ENCODE data around the gene SOWAHA. TPM values are rescaled to one million over a fixed set of nuclear protein-coding genes. Genes with fewer than 3 reads are reported as not detected.
A peak's percentile ranks its signal among the peaks of the same experiment; 100 is the strongest.
"Not testable (repeated sequence)": the region's sequence is repeated elsewhere in the genome, so short reads cannot be mapped to it uniquely, and the experiment has no call there.

The SOWAHA gene
- total RNA-seq, 1 experiment from 2014 or later = 0.21 TPM

GRCh38 chr5:132853790-132854189 is 40.7 kb downstream of the SOWAHA start:
- DNase-seq = no peak
- H3K4me3 ChIP-seq (ENCODE audit: insufficient read depth, low read depth, low read length) = no peak overlapping the region
- no peaks in the 10 kb centered on the region for H3K27me3 ChIP-seq (ENCODE audit: control insufficient read depth, insufficient read depth, low read length)
- H3K36me3 ChIP-seq (replicated peaks; ENCODE audit: control insufficient read depth, insufficient read depth, low read length) = no peaks in the 10 kb centered on the region

GRCh38 chr5:132854301-132854700 is 41.2 kb downstream of the SOWAHA start:
- no peak overlapping the region for H3K4me3 ChIP-seq (ENCODE audit: insufficient read depth, low read depth, low read length)
- no peaks in the 10 kb centered on the region for H3K36me3 ChIP-seq (replicated peaks; ENCODE audit: control insufficient read depth, insufficient read depth, low read length)
- no peaks in the 10 kb centered on the region for H3K27me3 ChIP-seq (ENCODE audit: control insufficient read depth, insufficient read depth, low read length)
- DNase-seq = no peak

GRCh38 chr5:132854992-132855391 is 41.9 kb downstream of the SOWAHA start:
- H3K4me3 ChIP-seq (ENCODE audit: insufficient read depth, low read depth, low read length); DNase-seq; H3K36me3 ChIP-seq (replicated peaks; ENCODE audit: control insufficient read depth, insufficient read depth, low read length); H3K27me3 ChIP-seq (ENCODE audit: control insufficient read depth, insufficient read depth, low read length): not testable (repeated sequence)

- Histone ChIP-seq H3K27me3 (ENCODE audit: control insufficient read depth, insufficient read depth, low read length) (no peaks in the 10 kb centered on the region), H3K4me3 (ENCODE audit: insufficient read depth, low read depth, low read length) (no peak overlapping the region), H3K36me3 (replicated peaks; ENCODE audit: control insufficient read depth, insufficient read depth, low read length) (no peaks in the 10 kb centered on the region)
- no peak for DNase-seq
Observed at GRCh38 chr5:132856011-132856410, 42.9 kb downstream of the SOWAHA start.

GRCh38 chr5:132859889-132860437 is 46.9 kb downstream of the SOWAHA start:
- no peaks in the 10 kb centered on the region; the same call in 1 of the 2 replicates for H3K27me3 ChIP-seq (ENCODE audit: control insufficient read depth, insufficient read depth, low read length)
- no peaks in the 10 kb centered on the region for H3K36me3 ChIP-seq (replicated peaks; ENCODE audit: control insufficient read depth, insufficient read depth, low read length)
- no peak for DNase-seq
- no peak overlapping the region for H3K4me3 ChIP-seq (ENCODE audit: insufficient read depth, low read depth, low read length)

GRCh38 chr5:132860742-132861141 is 47.6 kb downstream of the SOWAHA start:
- Histone ChIP-seq H3K27me3 (ENCODE audit: control insufficient read depth, insufficient read depth, low read length) (no peaks in the 10 kb centered on the region; the same call in 1 of the 2 replicates), H3K4me3 (ENCODE audit: insufficient read depth, low read depth, low read length) (no peak overlapping the region), H3K36me3 (replicated peaks; ENCODE audit: control insufficient read depth, insufficient read depth, low read length) (no peaks in the 10 kb centered on the region)
- DNase-seq = no peak

- Histone ChIP-seq H3K36me3 (replicated peaks; ENCODE audit: control insufficient read depth, insufficient read depth, low read length) (peaks cover 8% of the 10 kb centered on the region), H3K4me3 (ENCODE audit: insufficient read depth, low read depth, low read length) (peak overlapping the region; percentile 95), H3K27me3 (ENCODE audit: control insufficient read depth, insufficient read depth, low read length) (no peaks in the 10 kb centered on the region; the same call in 1 of the 2 replicates)
- no peak for DNase-seq
Observed at GRCh38 chr5:132865668-132866341, 52.7 kb downstream of the SOWAHA start.

Other genes with a start within 250 kb of the SOWAHA start
- gene IL13, start 155.1 kb upstream of the SOWAHA start, total RNA-seq (2014; rRNA removed; shearing (Covaris generic)) = not detected in 2 replicates
- not detected in 2 replicates for gene IL4, start 139.3 kb upstream of the SOWAHA start, total RNA-seq (2014; rRNA removed; shearing (Covaris generic))
- 2.7 and 3.2 TPM in 2 replicates for gene KIF3A, start 75.8 kb upstream of the SOWAHA start, total RNA-seq (2014; rRNA removed; shearing (Covaris generic))
- gene CCNI2, start 65.9 kb upstream of the SOWAHA start, total RNA-seq (2014; rRNA removed; shearing (Covaris generic)) = 0.07 and 0.18 TPM in 2 replicates
- 10.5 and 12.4 TPM in 2 replicates for gene SEPTIN8, start 36.1 kb upstream of the SOWAHA start, total RNA-seq (2014; rRNA removed; shearing (Covaris generic))
- 1.3 and 4.0 TPM in 2 replicates for gene SHROOM1, start 17.3 kb downstream of the SOWAHA start, total RNA-seq (2014; rRNA removed; shearing (Covaris generic))
- gene GDF9, start 53.2 kb downstream of the SOWAHA start, total RNA-seq (2014; rRNA removed; shearing (Covaris generic)) = 0.22 and 0.24 TPM in 2 replicates
- 129 and 137 TPM in 2 replicates for gene UQCRQ, start 53.3 kb downstream of the SOWAHA start, total RNA-seq (2014; rRNA removed; shearing (Covaris generic))
- gene LEAP2, start 60.4 kb downstream of the SOWAHA start, total RNA-seq (2014; rRNA removed; shearing (Covaris generic)) = 0.70 and 0.94 TPM in 2 replicates
- 25.1 and 40.9 TPM in 2 replicates for gene AFF4, start 150.3 kb downstream of the SOWAHA start, total RNA-seq (2014; rRNA removed; shearing (Covaris generic))
- 22.3 and 24.0 TPM in 2 replicates for gene ZCCHC10, start 213.2 kb downstream of the SOWAHA start, total RNA-seq (2014; rRNA removed; shearing (Covaris generic))
- 187 and 225 TPM in 2 replicates for gene HSPA4, start 238.7 kb downstream of the SOWAHA start, total RNA-seq (2014; rRNA removed; shearing (Covaris generic))